Sigmoid colon (tissue), 7 donors: ENCODE measurements around the gene CCDC69. TPM values are rescaled to one million over a fixed set of nuclear protein-coding genes. Genes with fewer than 3 reads are reported as not detected.
"Not testable (repeated sequence)": the region's sequence is repeated elsewhere in the genome, so short reads cannot be mapped to it uniquely, and the experiment has no call there.

Source experiments
- DNase-seq: peaks from one replicate; pipeline ENCODE4 v3.0.0-alpha.2; 2019
- H3K27ac ChIP-seq, 4 donors: fragments of 200-600 bp; sonication (generic); one replicate each; pipeline ENCODE4 v1.5.1; 2016 to 2019; ENCODE audit warnings: mild to moderate bottlenecking in 1 of 4
- H3K27me3 ChIP-seq, 3 donors: fragments of 200-600 bp; sonication (generic); one replicate each; pipeline ENCODE4 v1.5.1; 2019; ENCODE audit warnings: mild to moderate bottlenecking in 1 of 3
- H3K36me3 ChIP-seq, 4 donors: fragments of 200-600 bp; sonication (generic); one replicate each; pipeline ENCODE4 v1.5.1; 2016 to 2019
- H3K4me1 ChIP-seq, 4 donors: fragments of 200-600 bp; sonication (generic); one replicate each; pipeline ENCODE4 v1.5.1; 2017 to 2019
- H3K4me3 ChIP-seq, 4 donors: fragments of 200-600 bp; sonication (generic); one replicate each; pipeline ENCODE4 v1.5.1; 2017 to 2019; ENCODE audit warnings: mild to moderate bottlenecking in 2 of 4, moderate library complexity in 1 of 4
- H3K9me3 ChIP-seq, 4 donors: fragments of 200-600 bp in 3 of 4; sonication (generic) in 3 of 4; one replicate each; pipeline versions ENCODE4 v1.5.1 to v1.6.1; 2013 to 2019
- CTCF ChIP-seq, 4 experiments: fragments of 450-650 bp in 3 of 4; fragments of 200-600 bp in 1 of 4; IDR thresholded peaks; one replicate each; pipeline ENCODE4 v1.5.1; 2016 to 2019; ENCODE audit warnings: antibody characterized with exemption in 4 of 4, mild to moderate bottlenecking in 3 of 4, moderate library complexity in 2 of 4
- EP300 ChIP-seq, 4 donors: sonication (generic); formaldehyde crosslinking; IDR thresholded peaks; one replicate each; pipeline ENCODE4 v1.6.1; 2017; ENCODE audit warnings: antibody characterized with exemption in 4 of 4
- POLR2A ChIP-seq, 2 donors: fragments of 450-650 bp; IDR thresholded peaks; one replicate each; pipeline ENCODE4 v1.6.1; 2016; ENCODE audit warnings: antibody characterized with exemption in 2 of 2, mild to moderate bottlenecking in 2 of 2, moderate library complexity in 2 of 2
- POLR2AphosphoS5 ChIP-seq, 4 donors: sonication (generic); formaldehyde crosslinking; IDR thresholded peaks; one replicate each; pipeline ENCODE4 v1.6.1; 2017; ENCODE audit warnings: antibody characterized with exemption in 4 of 4
- WGBS, 2 donors: extraction: QIAGEN DNeasy Blood & Tissue Kit; methylation state at CpG; one replicate each; pipeline ENCODE4 v1.1.7; 2013; 5-methylcytosine and 5-hydroxymethylcytosine counted together
- intact Hi-C: fragments of 100-400 bp; cut with DNase I; formaldehyde crosslinking; loops from one replicate; pipeline ENCODE4 v1.15.1; 2023
- polyA plus RNA-seq, 3 donors: library from polyadenylated mRNA; stranded (reverse); fragments of 200-250 nt; gene quantifications; one replicate each; pipeline ENCODE4 v1.2.3, GENCODE V29; 2013
- total RNA-seq, 4 donors: library from RNA; depleted of rRNA; stranded (reverse); fragments of >200 nt; gene quantifications; one replicate each; pipeline ENCODE4 v1.1.0, GENCODE V29; 2016
- donor health status: healthy with polysubstance abuse.
- donor health status: Bipolar disorder and iron deficiency.
- donor health status: healthy.

Gene CCDC69
- total and polyA plus RNA-seq, 7 donors, result 6.0 to 342 (median 199) TPM

GRCh38 chr5:151237685-151238084 is 13.8 kb upstream of the CCDC69 start:
- intact Hi-C loops, result loop anchor here (2.0 to 10.0 kb wide), 3 partner anchors 85 to 183 kb away; no protein-coding TSS in a partner anchor
- TF ChIP-seq POLR2AphosphoS5 (IDR thresholded peaks at IDR 0.05) (no peak), POLR2A (IDR thresholded peaks at IDR 0.05) (no peak), CTCF (IDR thresholded peaks at IDR 0.05) (no peak), EP300 (IDR thresholded peaks at IDR 0.05) (no peak)
- peak overlapping the region; percentile 84 to 90 (median 86) for H3K27ac ChIP-seq
- peak overlapping the region in 1 of 4 donors; percentile 40 for H3K4me3 ChIP-seq
- no peaks in the 10 kb centered on the region for H3K9me3 ChIP-seq
- H3K4me1 ChIP-seq, result peaks cover 0 to 41% (median 39%) of the 10 kb centered on the region in 4 donors
- WGBS, 2 donors, result 85 to 94% methylated on average over 7 of the region's 7 CpGs
- DNase-seq, result peak; percentile 27
- no peaks in the 10 kb centered on the region for H3K27me3 ChIP-seq
- no peaks in the 10 kb centered on the region for H3K36me3 ChIP-seq

GRCh38 chr5:151236888-151237287 is 13.0 kb upstream of the CCDC69 start:
- no peaks in the 10 kb centered on the region for H3K9me3 ChIP-seq
- WGBS, 2 donors, result 93 to 98% methylated on average over 1 of the region's 1 CpG
- intact Hi-C loops, result loop anchor here (5.0 to 10.0 kb wide), 2 partner anchors 85 to 182 kb away; no protein-coding TSS in a partner anchor
- peak overlapping the region in 2 of 4 donors; percentile 86 to 90 for H3K27ac ChIP-seq
- no peaks in the 10 kb centered on the region for H3K36me3 ChIP-seq
- peaks cover 0 to 41% (median 39%) of the 10 kb centered on the region in 4 donors for H3K4me1 ChIP-seq
- DNase-seq, result no peak
- no peaks in the 10 kb centered on the region for H3K27me3 ChIP-seq
- no peak overlapping the region for H3K4me3 ChIP-seq
- TF ChIP-seq POLR2A (IDR thresholded peaks at IDR 0.05), result no peak
- no peak for TF ChIP-seq POLR2AphosphoS5 (IDR thresholded peaks at IDR 0.05)
- TF ChIP-seq EP300 (IDR thresholded peaks at IDR 0.05), result no peak
- TF ChIP-seq CTCF (IDR thresholded peaks at IDR 0.05), result no peak

- 94 to 96% methylated on average over 6 of the region's 6 CpGs for WGBS, 2 donors
- Histone ChIP-seq H3K4me3 (peak overlapping the region in 3 of 4 donors; percentile 17 to 29 (median 29)), H3K4me1 (peaks cover 0 to 41% (median 39%) of the 10 kb centered on the region in 4 donors), H3K27ac (peak overlapping the region; percentile 71 to 83 (median 80))
- DNase-seq, H3K27me3 ChIP-seq, H3K36me3 ChIP-seq, H3K9me3 ChIP-seq: not testable (repeated sequence)
- intact Hi-C loops, result loop anchor here (5.0 to 10.0 kb wide), 2 partner anchors 83 to 180 kb away; no protein-coding TSS in a partner anchor
These were observed 11.3 kb upstream of the CCDC69 start for GRCh38 chr5:151235239-151235571.

GRCh38 chr5:151234476-151235238 is 10.8 kb upstream of the CCDC69 start:
- no peaks in the 10 kb centered on the region for H3K36me3 ChIP-seq
- H3K4me1 ChIP-seq, result peaks cover 0 to 40% (median 39%) of the 10 kb centered on the region in 4 donors
- WGBS, 2 donors, result 36 to 39% methylated on average over 17 of the region's 17 CpGs
- TF ChIP-seq CTCF (IDR thresholded peaks at IDR 0.05), result no peak
- TF ChIP-seq POLR2AphosphoS5 (IDR thresholded peaks at IDR 0.05), result peak; percentile 28 to 63 (median 50)
- TF ChIP-seq EP300 (IDR thresholded peaks at IDR 0.05), result peak in 1 of 4 donors; percentile 27
- no peaks in the 10 kb centered on the region for H3K9me3 ChIP-seq
- no peaks in the 10 kb centered on the region for H3K27me3 ChIP-seq
- H3K27ac ChIP-seq, result peak overlapping the region; percentile 71 to 83 (median 80)
- DNase-seq, result peak; percentile 96
- peak overlapping the region in 3 of 4 donors; percentile 17 to 29 (median 29) for H3K4me3 ChIP-seq
- intact Hi-C loops, result loop anchor here (1.0 to 10.0 kb wide), 3 partner anchors 10 to 180 kb away; partner anchors contain the start of gene CCDC69

DNA sequence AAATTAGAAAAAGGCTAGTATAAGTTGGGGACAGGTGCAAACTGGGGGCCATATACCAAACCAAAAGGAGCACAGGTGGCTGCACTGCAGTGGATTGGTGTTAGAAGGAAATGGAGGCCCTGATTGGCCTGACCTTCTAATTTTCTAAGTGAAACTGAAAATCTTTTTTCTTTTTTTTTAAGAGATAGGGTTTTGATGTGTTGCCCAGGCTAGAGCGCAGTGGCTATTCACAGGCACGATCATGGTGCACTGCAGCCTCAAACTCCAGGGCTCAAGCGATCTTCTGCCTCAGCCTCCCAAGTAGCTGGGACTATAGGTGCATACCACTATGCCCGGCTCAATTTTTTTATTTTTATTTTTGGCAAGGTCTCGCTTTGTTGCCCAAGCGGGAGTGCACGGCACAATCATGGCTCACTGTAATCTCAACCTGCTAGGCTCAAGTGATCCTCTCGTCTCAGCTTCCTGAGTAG is 9.8 kb upstream of the CCDC69 start:
- Histone ChIP-seq H3K36me3 (no peaks in the 10 kb centered on the region), H3K4me3 (no peak overlapping the region), H3K9me3 (no peaks in the 10 kb centered on the region), H3K27me3 (no peaks in the 10 kb centered on the region), H3K27ac (peak overlapping the region; percentile 71 to 83 (median 80)), H3K4me1 (peaks cover 0 to 33% (median 30%) of the 10 kb centered on the region in 4 donors)
- TF ChIP-seq POLR2AphosphoS5 (IDR thresholded peaks at IDR 0.05) (no peak), CTCF (IDR thresholded peaks at IDR 0.05) (no peak), EP300 (IDR thresholded peaks at IDR 0.05) (no peak), POLR2A (IDR thresholded peaks at IDR 0.05) (no peak)
- DNase-seq, result no peak
- intact Hi-C loops, result loop anchor here (1.0 to 10.0 kb wide), 2 partner anchors 9 to 179 kb away; partner anchors contain the start of gene CCDC69
- WGBS, 2 donors, result 72 to 91% methylated on average over 8 of the region's 8 CpGs
